IMR-90 (cell line): ENCODE results near the gene CUL4A. TPM values are rescaled to one million over a fixed set of nuclear protein-coding genes. Genes with fewer than 3 reads are reported as not detected.

Source experiments
- ATAC-seq: fragments of 200-7000 bp; cut with Tn5 transposase; 2 replicates; pipeline ENCODE4 v1.9.1; 2020; ENCODE audit warnings: low read depth, mild to moderate bottlenecking, moderate library complexity
- BruUV-seq: library from RNA; stranded (reverse); fragments of 400-500 nt; replicated peaks from 2 replicates; lab custom pipeline; 2021; lab: Mats Ljungman, UMichigan
- CTCF ChIA-PET: fragments of 300-600 bp; formaldehyde crosslinking; extraction: SDS; loops from one replicate; lab custom pipeline; 2021; ENCODE audit warnings: antibody characterized with exemption; lab: Yijun Ruan, JAX
- POLR2A ChIA-PET: fragments of 300-600 bp; sonication (Branson Sonifier 250); formaldehyde crosslinking; loops from one replicate; lab custom pipeline; 2022; ENCODE audit warnings: antibody characterized with exemption; ENCODE audit not compliant: unreplicated experiment; lab: Charles Lee
- DNase-seq: peaks from one replicate; pipeline ENCODE4 v3.0.0; 2013
- H2AFZ ChIP-seq: replicated peaks from 2 replicates; pipeline ENCODE3; 2013; ENCODE audit warnings: low read length, mild to moderate bottlenecking; ENCODE audit not compliant: poor library complexity
- H2AK5ac ChIP-seq: 2 replicates; pipeline ENCODE4 v1.6.1; 2013; ENCODE audit warnings: low read depth, low read length, inconsistent platforms
- H2AK9ac ChIP-seq: replicated peaks from 2 replicates; pipeline ENCODE3; 2013; ENCODE audit warnings: mild to moderate bottlenecking, low read depth, low read length, moderate library complexity; ENCODE audit not compliant: poor library complexity
- H2BK120ac ChIP-seq: 2 replicates; pipeline ENCODE4 v1.6.1; 2013; ENCODE audit warnings: low read depth, low read length, inconsistent platforms
- H2BK15ac ChIP-seq: 3 replicates; pipeline ENCODE4 v1.6.1; 2013; ENCODE audit warnings: low read depth, low read length, inconsistent platforms
- H2BK20ac ChIP-seq: 2 replicates; pipeline ENCODE4 v1.6.1; 2013; ENCODE audit warnings: low read depth, mild to moderate bottlenecking, inconsistent platforms, low read length, moderate library complexity
- H2BK5ac ChIP-seq: 2 replicates; pipeline ENCODE4 v1.6.1; 2013; ENCODE audit warnings: mild to moderate bottlenecking, low read depth, low read length, inconsistent platforms; ENCODE audit not compliant: poor library complexity, severe bottlenecking
- H3K14ac ChIP-seq: replicated peaks from 2 replicates; pipeline ENCODE4 v1.6.1; 2013; ENCODE audit warnings: low read depth, low read length, inconsistent platforms
- H3K18ac ChIP-seq: 2 replicates; pipeline ENCODE4 v1.6.1; 2013; ENCODE audit warnings: low read depth, low read length, control low read depth
- H3K23ac ChIP-seq: 2 replicates; pipeline ENCODE4 v1.6.1; 2013; ENCODE audit warnings: low read depth, low read length, inconsistent platforms
- H3K27ac ChIP-seq: 2 replicates; pipeline ENCODE4 v1.5.1; 2013; ENCODE audit warnings: mild to moderate bottlenecking, control low read depth, low read length; ENCODE audit not compliant: insufficient read depth
- H3K27me3 ChIP-seq: 2 replicates; pipeline ENCODE4 v1.6.1; 2013; ENCODE audit warnings: low read length; ENCODE audit not compliant: control insufficient read depth, insufficient read depth
- H3K36me3 ChIP-seq: 2 replicates; pipeline ENCODE4 v1.6.1; 2013; ENCODE audit warnings: low read length, mixed read lengths; ENCODE audit not compliant: control insufficient read depth, insufficient read depth
- H3K4ac ChIP-seq: 2 replicates; pipeline ENCODE4 v1.6.1; 2013; ENCODE audit warnings: low read depth, low read length, inconsistent platforms
- H3K4me1 ChIP-seq: 2 replicates; pipeline ENCODE4 v1.6.1; 2013; ENCODE audit warnings: low read length, mixed read lengths; ENCODE audit not compliant: control insufficient read depth, insufficient read depth
- H3K4me2 ChIP-seq: 2 replicates; pipeline ENCODE4 v1.6.1; 2013; ENCODE audit warnings: low read depth, mild to moderate bottlenecking, control low read depth, low read length, moderate library complexity
- H3K4me3 ChIP-seq: 2 replicates; pipeline ENCODE4 v1.5.1; 2013; ENCODE audit warnings: low read depth, mild to moderate bottlenecking, control low read depth, low read length, moderate library complexity; ENCODE audit not compliant: insufficient read depth
- H3K56ac ChIP-seq: 2 replicates; pipeline ENCODE4 v1.6.1; 2013; ENCODE audit warnings: low read length, inconsistent platforms; ENCODE audit not compliant: insufficient read depth; ENCODE audit errors: extremely low read depth
- H3K79me1 ChIP-seq, 2 experiments: 2 replicates each; pipeline ENCODE4 v1.6.1; 2013; ENCODE audit warnings: low read length in 2 of 2, inconsistent platforms in 1 of 2, low read depth in 1 of 2
- H3K9ac ChIP-seq: 2 replicates; pipeline ENCODE4 v1.6.1; 2013; ENCODE audit warnings: low read depth, low read length, control low read depth
- H3K9me1 ChIP-seq: 2 replicates; pipeline ENCODE4 v1.6.1; 2013; ENCODE audit warnings: low read length, inconsistent platforms; ENCODE audit not compliant: insufficient read depth
- H3K9me3 ChIP-seq: 2 replicates; pipeline ENCODE4 v1.6.1; 2013; ENCODE audit warnings: low read length; ENCODE audit not compliant: control insufficient read depth, insufficient read depth
- H4K20me1 ChIP-seq: 2 replicates; pipeline ENCODE4 v1.6.1; 2013; ENCODE audit warnings: low read length, inconsistent platforms; ENCODE audit not compliant: insufficient read depth
- H4K5ac ChIP-seq: 2 replicates; pipeline ENCODE4 v1.6.1; 2013; ENCODE audit warnings: mild to moderate bottlenecking, low read depth, low read length, control low read depth
- H4K8ac ChIP-seq, 2 experiments: 2 replicates each; pipeline ENCODE4 v1.6.1; 2013; ENCODE audit warnings: low read depth in 2 of 2, low read length in 2 of 2, control low read depth in 1 of 2, inconsistent platforms in 1 of 2
- H4K91ac ChIP-seq: 2 replicates; pipeline ENCODE4 v1.6.1; 2013; ENCODE audit warnings: low read depth, low read length, inconsistent platforms; ENCODE audit not compliant: insufficient read depth
- BHLHE40 ChIP-seq: fragments of 150-350 bp; IDR thresholded peaks from 2 replicates; pipeline ENCODE4 v1.6.1; 2016; ENCODE audit warnings: mild to moderate bottlenecking, low read depth, low read length
- CEBPB ChIP-seq: IDR thresholded peaks from 2 replicates; pipeline ENCODE4 v1.6.1; 2012; ENCODE audit warnings: low read depth, low read length, improper control_type of control experiment
- CHD1 ChIP-seq: IDR thresholded peaks from 2 replicates; pipeline ENCODE4 v1.6.1; 2012; ENCODE audit warnings: low read depth, low read length, improper control_type of control experiment
- FOS ChIP-seq: fragments of 150-350 bp; IDR thresholded peaks from 2 replicates; pipeline ENCODE4 v1.6.1; 2016; ENCODE audit warnings: low read depth, low read length
- MAFK ChIP-seq: IDR thresholded peaks from 2 replicates; pipeline ENCODE4 v1.6.1; 2012; ENCODE audit warnings: low read depth, low read length, improper control_type of control experiment
- MAZ ChIP-seq: IDR thresholded peaks from 2 replicates; pipeline ENCODE4 v1.6.1; 2012; ENCODE audit warnings: low read depth, mild to moderate bottlenecking, low read length, improper control_type of control experiment, moderate library complexity, borderline replicate concordance
- MXI1 ChIP-seq: IDR thresholded peaks from 2 replicates; pipeline ENCODE4 v1.6.1; 2012; ENCODE audit warnings: low read depth, mild to moderate bottlenecking, low read length, moderate library complexity, borderline replicate concordance
- NFE2L2 ChIP-seq: fragments of 150-350 bp; IDR thresholded peaks from 2 replicates; pipeline ENCODE4 v1.6.1; 2016; ENCODE audit warnings: low read depth, mild to moderate bottlenecking, low read length
- POLR2A ChIP-seq: IDR thresholded peaks from 2 replicates; pipeline ENCODE4 v1.6.1; 2012; ENCODE audit warnings: mild to moderate bottlenecking, low read depth, low read length
- RAD21 ChIP-seq: IDR thresholded peaks from 2 replicates; pipeline ENCODE4 v1.6.1; 2012; ENCODE audit warnings: low read length, improper control_type of control experiment
- RCOR1 ChIP-seq: IDR thresholded peaks from 2 replicates; pipeline ENCODE4 v1.6.1; 2012; ENCODE audit warnings: mild to moderate bottlenecking, low read length, improper control_type of control experiment; ENCODE audit not compliant: insufficient replicate concordance
- RFX5 ChIP-seq: IDR thresholded peaks from 2 replicates; pipeline ENCODE4 v1.8.0; 2012; ENCODE audit warnings: low read depth, mild to moderate bottlenecking, low read length, moderate library complexity
- SMC3 ChIP-seq: fragments of 150-350 bp; IDR thresholded peaks from 2 replicates; pipeline ENCODE4 v1.6.1; 2016; ENCODE audit warnings: low read depth, mild to moderate bottlenecking, antibody characterized with exemption, low read length, moderate library complexity
- WGBS, 2 experiments: methylation state at CpG; one replicate each; pipeline versions ENCODE4 v1.1.5 to v1.1.7; 2013; ENCODE audit warnings: missing lambda C conversion rate in 2 of 2; ENCODE audit not compliant: insufficient read length in 1 of 2; ENCODE audit errors: extremely low coverage in 2 of 2; 5-methylcytosine and 5-hydroxymethylcytosine counted together
- dilution Hi-C: fragments of 300-500 bp; cut with HindIII; formaldehyde crosslinking; loops from one replicate; pipeline ENCODE4 v1.14.3; 2018; ENCODE audit warnings: low sequenced_read_pairs; ENCODE audit not compliant: unreplicated experiment
- in situ Hi-C: fragments of 300-500 bp; cut with MboI; formaldehyde crosslinking; loops from 3 replicates; pipeline ENCODE4 v1.14.3; 2019; ENCODE audit warnings: low sequenced_read_pairs, inconsistent platforms, mixed read lengths
- intact Hi-C: fragments of 100-400 bp; cut with micrococcal nuclease; formaldehyde crosslinking; loops from 2 replicates; pipeline ENCODE4 v1.10.0; 2022
- polyA plus RNA-seq, 3 experiments: library from polyadenylated mRNA; depleted of rRNA; stranded (reverse); fragments of >200 nt; gene quantifications; 2 replicates each; pipeline ENCODE4 v1.2.3, GENCODE V29; 2012; ENCODE audit warnings: low replicate concordance in 1 of 3
- total RNA-seq: library from RNA; depleted of rRNA; stranded (reverse); fragments of >200 nt; gene quantifications from 2 replicates; pipeline ENCODE4 v1.2.3, GENCODE V29; 2012
- TF ChIP-seq, protein P1 (sequence below): fragments of 150-350 bp; IDR thresholded peaks from 2 replicates; pipeline ENCODE4 v1.6.1; 2017; ENCODE audit warnings: mild to moderate bottlenecking, antibody characterized with exemption, low read length, low read depth
- TF ChIP-seq, protein P2 (sequence below): fragments of 150-350 bp; IDR thresholded peaks from 2 replicates; pipeline ENCODE4 v1.6.1; 2016; ENCODE audit warnings: low read depth, mild to moderate bottlenecking, low read length, moderate library complexity, borderline replicate concordance
- TF ChIP-seq, protein P3 (sequence below): conservative IDR thresholded peaks from 2 replicates; pipeline ENCODE4 v1.5.1; 2012; ENCODE audit warnings: mild to moderate bottlenecking, low read depth, low read length, improper control_type of control experiment

Gene CUL4A
- total and polyA plus RNA-seq, 2 of the 4 experiments (the other 2 are of a cell fraction): 86.0 to 146 TPM

DNA sequence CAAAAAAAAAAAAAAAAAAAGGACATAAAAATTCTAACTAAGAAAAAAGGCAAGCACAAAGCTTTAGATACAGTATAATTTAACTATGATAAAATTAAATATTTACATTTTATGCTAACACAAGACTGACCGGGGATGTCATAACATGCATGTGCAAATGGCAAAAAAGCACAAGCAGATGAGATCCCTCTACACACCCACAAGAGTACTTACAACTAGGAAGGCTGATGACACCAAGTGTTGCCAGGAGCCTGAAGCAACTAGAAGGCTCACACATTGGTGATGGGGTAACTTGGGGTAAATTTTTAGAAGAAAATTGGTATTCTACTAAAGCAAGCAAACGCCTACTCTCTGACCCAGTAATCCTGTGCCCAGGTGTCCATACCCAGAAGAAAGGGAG, 7.6 kb upstream of the CUL4A start:
- BruUV-seq: no TSS peak
- intact Hi-C loops: no loop called here
- no peaks in the 10 kb centered on the region for H3K27me3 ChIP-seq

More for the DNA sequence above, 7.6 kb upstream of the CUL4A start:
- Histone ChIP-seq H4K5ac (no peak overlapping the region), H2AFZ (no peak overlapping the region), H2AK5ac (no peak overlapping the region), H3K4me1 (peaks cover 29% of the 10 kb centered on the region), H3K9ac (peak overlapping the region; percentile 4), H3K9me3 (no peaks in the 10 kb centered on the region), H3K18ac (peak overlapping the region; percentile 24; the same call in 1 of the 2 replicates), H4K8ac (peak overlapping the region in 1 of 2 experiments; percentile 38; a peak in 1 of 4 replicates), H2BK15ac (no peak overlapping the region), H3K36me3 (peaks cover 30% of the 10 kb centered on the region), H4K91ac (peak overlapping the region; percentile 66), H3K79me1 (peaks cover 41 to 89% of the 10 kb centered on the region in 2 experiments), H2AK9ac (no peak overlapping the region), H3K27ac (peak overlapping the region; percentile 73; the same call in 1 of the 2 replicates), H3K9me1 (peaks cover 39% of the 10 kb centered on the region), H3K23ac (peak overlapping the region; percentile 85; the same call in 1 of the 2 replicates), H4K20me1 (peaks cover 32% of the 10 kb centered on the region), H3K4me3 (no peak overlapping the region), H2BK20ac (peak overlapping the region; percentile 80), H3K4me2 (peak overlapping the region; percentile 1; the same call in 1 of the 2 replicates), H2BK120ac (peak overlapping the region; percentile 19; the same call in 1 of the 2 replicates), H2BK5ac (peak overlapping the region; percentile 61), H3K14ac (0 out of 2 replicates have a peak overlapping the region, but pooled peaks have one; percentile 44), H3K56ac (no peak overlapping the region), H3K4ac (peak overlapping the region; percentile 33)
- dilution Hi-C loops: no loop called here
- DNase-seq: no peak
- in situ Hi-C loops: no loop called here
- no peak; the same call in 1 of the 2 replicates for ATAC-seq
- POLR2A ChIA-PET: interaction anchor here (1.0 kb wide), 1 partner anchor 10 kb away, joined by 3 read pairs; no protein-coding TSS in a partner anchor
- no CpG with 5 or more reads among the region's 2 CpGs for WGBS, 2 experiments
- TF ChIP-seq POLR2A: no peak
- no peak for TF ChIP-seq SMC3
- TF ChIP-seq MAZ: no peak
- TF ChIP-seq CEBPB: no peak
- TF ChIP-seq, protein P1, sequence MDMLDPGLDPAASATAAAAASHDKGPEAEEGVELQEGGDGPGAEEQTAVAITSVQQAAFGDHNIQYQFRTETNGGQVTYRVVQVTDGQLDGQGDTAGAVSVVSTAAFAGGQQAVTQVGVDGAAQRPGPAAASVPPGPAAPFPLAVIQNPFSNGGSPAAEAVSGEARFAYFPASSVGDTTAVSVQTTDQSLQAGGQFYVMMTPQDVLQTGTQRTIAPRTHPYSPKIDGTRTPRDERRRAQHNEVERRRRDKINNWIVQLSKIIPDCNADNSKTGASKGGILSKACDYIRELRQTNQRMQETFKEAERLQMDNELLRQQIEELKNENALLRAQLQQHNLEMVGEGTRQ: no peak
- TF ChIP-seq, protein P2, sequence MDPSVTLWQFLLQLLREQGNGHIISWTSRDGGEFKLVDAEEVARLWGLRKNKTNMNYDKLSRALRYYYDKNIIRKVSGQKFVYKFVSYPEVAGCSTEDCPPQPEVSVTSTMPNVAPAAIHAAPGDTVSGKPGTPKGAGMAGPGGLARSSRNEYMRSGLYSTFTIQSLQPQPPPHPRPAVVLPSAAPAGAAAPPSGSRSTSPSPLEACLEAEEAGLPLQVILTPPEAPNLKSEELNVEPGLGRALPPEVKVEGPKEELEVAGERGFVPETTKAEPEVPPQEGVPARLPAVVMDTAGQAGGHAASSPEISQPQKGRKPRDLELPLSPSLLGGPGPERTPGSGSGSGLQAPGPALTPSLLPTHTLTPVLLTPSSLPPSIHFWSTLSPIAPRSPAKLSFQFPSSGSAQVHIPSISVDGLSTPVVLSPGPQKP: no peak
- no peak for TF ChIP-seq NFE2L2
- TF ChIP-seq CHD1: no peak
- no peak for TF ChIP-seq RCOR1
- TF ChIP-seq, protein P3, sequence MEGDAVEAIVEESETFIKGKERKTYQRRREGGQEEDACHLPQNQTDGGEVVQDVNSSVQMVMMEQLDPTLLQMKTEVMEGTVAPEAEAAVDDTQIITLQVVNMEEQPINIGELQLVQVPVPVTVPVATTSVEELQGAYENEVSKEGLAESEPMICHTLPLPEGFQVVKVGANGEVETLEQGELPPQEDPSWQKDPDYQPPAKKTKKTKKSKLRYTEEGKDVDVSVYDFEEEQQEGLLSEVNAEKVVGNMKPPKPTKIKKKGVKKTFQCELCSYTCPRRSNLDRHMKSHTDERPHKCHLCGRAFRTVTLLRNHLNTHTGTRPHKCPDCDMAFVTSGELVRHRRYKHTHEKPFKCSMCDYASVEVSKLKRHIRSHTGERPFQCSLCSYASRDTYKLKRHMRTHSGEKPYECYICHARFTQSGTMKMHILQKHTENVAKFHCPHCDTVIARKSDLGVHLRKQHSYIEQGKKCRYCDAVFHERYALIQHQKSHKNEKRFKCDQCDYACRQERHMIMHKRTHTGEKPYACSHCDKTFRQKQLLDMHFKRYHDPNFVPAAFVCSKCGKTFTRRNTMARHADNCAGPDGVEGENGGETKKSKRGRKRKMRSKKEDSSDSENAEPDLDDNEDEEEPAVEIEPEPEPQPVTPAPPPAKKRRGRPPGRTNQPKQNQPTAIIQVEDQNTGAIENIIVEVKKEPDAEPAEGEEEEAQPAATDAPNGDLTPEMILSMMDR: no peak
- no peak for TF ChIP-seq MAFK
- TF ChIP-seq RAD21: no peak
- TF ChIP-seq FOS: no peak
- no peak for TF ChIP-seq BHLHE40
- no peak for TF ChIP-seq RFX5
- no peak for TF ChIP-seq MXI1
- CTCF ChIA-PET: no interaction called here
